ENCODE measurements around the gene HIPK4. TPM values are rescaled to one million over a fixed set of nuclear protein-coding genes. Genes with fewer than 3 reads are reported as not detected.

HIPK4 gene
- total and polyA plus RNA-seq, 2 of the 8 experiments (the other 6 are each of a cell fraction or from before 2014, with no cell fraction given) = 0.15 to 0.57 TPM

DNA sequence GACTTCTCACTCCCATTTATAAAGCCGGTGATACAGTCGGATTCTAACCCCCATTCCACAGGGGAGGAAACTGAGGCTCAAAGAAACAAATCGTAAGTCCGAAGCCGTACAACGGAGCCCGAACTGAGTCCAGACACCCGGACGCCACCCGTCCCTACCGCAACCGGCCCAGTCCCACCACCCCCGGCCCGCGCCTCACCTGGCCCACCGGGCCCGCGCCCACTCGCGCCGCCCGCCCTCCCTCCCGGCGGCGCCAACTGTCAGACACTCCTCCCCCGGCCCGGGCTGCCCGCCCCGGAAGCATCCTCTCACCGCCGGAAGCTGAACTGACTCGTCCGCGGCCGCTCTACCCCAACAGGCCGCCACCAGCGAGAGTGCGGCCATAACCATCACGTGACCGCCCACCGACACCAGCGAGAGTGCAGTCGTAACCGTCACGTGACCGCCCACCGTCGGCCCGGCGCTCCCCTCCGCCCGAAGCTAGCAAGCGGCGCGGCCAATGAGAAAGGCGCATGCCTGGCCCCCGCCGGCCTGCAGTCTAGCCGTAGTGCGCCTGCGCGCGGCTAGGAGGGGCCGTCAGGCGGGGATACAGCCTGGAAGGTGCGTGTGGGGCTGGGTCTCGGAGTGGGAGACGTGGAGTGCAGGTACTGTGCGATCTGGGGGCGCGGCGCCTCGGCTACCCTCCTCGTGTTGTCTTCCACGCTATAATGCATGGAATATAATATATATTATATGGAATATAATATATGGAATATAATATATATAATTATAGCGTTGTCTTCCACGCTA lies 41.7 kb downstream of the HIPK4 start, which contains the start of the genes C19orf47 and PLD3 (continued):
- TF ChIP-seq GABPA (IDR thresholded peaks at IDR 0.05; ENCODE audit: borderline replicate concordance, insufficient read depth, low read length) (peak; percentile 84; the same call in 1 of the 2 replicates), SUZ12 (IDR thresholded peaks at IDR 0.05; ENCODE audit: low read length) (no peak), SIX5 (IDR thresholded peaks at IDR 0.05; ENCODE audit: low read depth, low read length) (no peak), CTCF (IDR thresholded peaks at IDR 0.05; ENCODE audit: control extremely low read depth in 1 of 3, insufficient read depth in 1 of 3, low read depth in 1 of 3, low read length in 3 of 3) (no peak), CHD1 (IDR thresholded peaks at IDR 0.05; ENCODE audit: low read depth, low read length) (no peak), PHF8 (conservative IDR thresholded peaks at IDR 0.05; ENCODE audit: low read depth, low read length) (peak; percentile 60), NRF1 (IDR thresholded peaks at IDR 0.05; ENCODE audit: low read depth, low read length) (peak; percentile 74), KDM5A (IDR thresholded peaks at IDR 0.05; ENCODE audit: low read length) (no peak), TEAD4 (IDR thresholded peaks at IDR 0.05; ENCODE audit: low read depth, low read length) (no peak; the same call in 1 of the 2 replicates), JUND (IDR thresholded peaks at IDR 0.05; ENCODE audit: low read length) (no peak)

Data from H1 (cell line).